Measurements from ENCODE around the gene UNC13B.

Gene UNC13B

GRCh38 chr9:35294556-35294955 lies 132.7 kb downstream of the UNC13B start:
- H3K36me3 Mint-ChIP-seq: no peaks in the 10 kb centered on the region
- no peak overlapping the region for H3K27ac Mint-ChIP-seq
- H3K27me3 Mint-ChIP-seq: peaks cover 2% of the 10 kb centered on the region
- H3K4me1 Mint-ChIP-seq (ENCODE audit: low read depth): peaks cover 5% of the 10 kb centered on the region
- no peaks in the 10 kb centered on the region for H3K9me3 Mint-ChIP-seq (ENCODE audit: low read depth)
- H3K4me3 Mint-ChIP-seq: no peak overlapping the region

- Mint-ChIP-seq H3K9me3 (ENCODE audit: low read depth) (no peaks in the 10 kb centered on the region), H3K27ac (no peak overlapping the region), H3K36me3 (no peaks in the 10 kb centered on the region), H3K4me3 (no peak overlapping the region), H3K27me3 (peaks cover 8% of the 10 kb centered on the region), H3K4me1 (ENCODE audit: low read depth) (peaks cover 5% of the 10 kb centered on the region)
Observed at GRCh38 chr9:35295369-35296036, 133.7 kb downstream of the UNC13B start.

- H3K36me3 Mint-ChIP-seq: no peaks in the 10 kb centered on the region
- H3K4me1 Mint-ChIP-seq (ENCODE audit: low read depth): no peaks in the 10 kb centered on the region
Observed at GRCh38 chr9:35303567-35303966, 141.8 kb downstream of the UNC13B start.

GRCh38 chr9:35306283-35306682 lies 144.5 kb downstream of the UNC13B start:
- Mint-ChIP-seq H3K4me3 (no peak overlapping the region), H3K4me1 (ENCODE audit: low read depth) (no peaks in the 10 kb centered on the region), H3K36me3 (no peaks in the 10 kb centered on the region), H3K9me3 (ENCODE audit: low read depth) (no peaks in the 10 kb centered on the region), H3K27me3 (peaks cover 41% of the 10 kb centered on the region), H3K27ac (no peak overlapping the region)

More at GRCh38 chr9:35303567-35303966, 141.8 kb downstream of the UNC13B start:
- peaks cover 47% of the 10 kb centered on the region for H3K27me3 Mint-ChIP-seq
- H3K27ac Mint-ChIP-seq: no peak overlapping the region
- no peaks in the 10 kb centered on the region for H3K9me3 Mint-ChIP-seq (ENCODE audit: low read depth)
- H3K4me3 Mint-ChIP-seq: no peak overlapping the region

GRCh38 chr9:35308316-35308715 lies 146.5 kb downstream of the UNC13B start:
- H3K27ac Mint-ChIP-seq: no peak overlapping the region
- no peaks in the 10 kb centered on the region for H3K9me3 Mint-ChIP-seq (ENCODE audit: low read depth)
- H3K4me1 Mint-ChIP-seq (ENCODE audit: low read depth): no peaks in the 10 kb centered on the region
- no peaks in the 10 kb centered on the region for H3K36me3 Mint-ChIP-seq
- H3K27me3 Mint-ChIP-seq: peaks cover 30% of the 10 kb centered on the region
- H3K4me3 Mint-ChIP-seq: no peak overlapping the region

GRCh38 chr9:35311891-35312639 lies 150.3 kb downstream of the UNC13B start:
- no peaks in the 10 kb centered on the region for H3K36me3 Mint-ChIP-seq
- H3K4me3 Mint-ChIP-seq: no peak overlapping the region
- H3K9me3 Mint-ChIP-seq (ENCODE audit: low read depth): no peaks in the 10 kb centered on the region
- no peak overlapping the region for H3K27ac Mint-ChIP-seq
- H3K4me1 Mint-ChIP-seq (ENCODE audit: low read depth): no peaks in the 10 kb centered on the region
- H3K27me3 Mint-ChIP-seq: peaks cover 6% of the 10 kb centered on the region

GRCh38 chr9:35313460-35313859 lies 151.7 kb downstream of the UNC13B start:
- Mint-ChIP-seq H3K36me3 (peaks cover 2% of the 10 kb centered on the region), H3K27me3 (peaks cover 2% of the 10 kb centered on the region), H3K4me1 (ENCODE audit: low read depth) (no peaks in the 10 kb centered on the region), H3K27ac (no peak overlapping the region), H3K9me3 (ENCODE audit: low read depth) (peaks cover 5% of the 10 kb centered on the region), H3K4me3 (no peak overlapping the region)

- Mint-ChIP-seq H3K4me1 (ENCODE audit: low read depth) (no peaks in the 10 kb centered on the region), H3K27me3 (peaks cover 2% of the 10 kb centered on the region), H3K4me3 (no peak overlapping the region), H3K9me3 (ENCODE audit: low read depth) (peaks cover 6% of the 10 kb centered on the region), H3K36me3 (peaks cover 2% of the 10 kb centered on the region), H3K27ac (no peak overlapping the region)
Observed at GRCh38 chr9:35313916-35314315, 152.1 kb downstream of the UNC13B start.

- no peak overlapping the region for H3K4me3 Mint-ChIP-seq
Observed at GRCh38 chr9:35318741-35319140, 156.9 kb downstream of the UNC13B start.

GRCh38 chr9:35322075-35322885 lies 160.5 kb downstream of the UNC13B start:
- Mint-ChIP-seq H3K4me1 (ENCODE audit: low read depth) (no peaks in the 10 kb centered on the region), H3K27ac (no peak overlapping the region), H3K36me3 (peaks cover 2% of the 10 kb centered on the region), H3K4me3 (no peak overlapping the region), H3K9me3 (ENCODE audit: low read depth) (peaks cover 6% of the 10 kb centered on the region), H3K27me3 (peaks cover 4% of the 10 kb centered on the region)

More at GRCh38 chr9:35318741-35319140, 156.9 kb downstream of the UNC13B start:
- no peak overlapping the region for H3K27ac Mint-ChIP-seq
- no peaks in the 10 kb centered on the region for H3K4me1 Mint-ChIP-seq (ENCODE audit: low read depth)
- H3K36me3 Mint-ChIP-seq: peaks cover 2% of the 10 kb centered on the region
- H3K9me3 Mint-ChIP-seq (ENCODE audit: low read depth): peaks cover 6% of the 10 kb centered on the region
- peaks cover 2% of the 10 kb centered on the region for H3K27me3 Mint-ChIP-seq

GRCh38 chr9:35324966-35325365 lies 163.2 kb downstream of the UNC13B start:
- peaks cover 6% of the 10 kb centered on the region for H3K27me3 Mint-ChIP-seq
- no peak overlapping the region for H3K27ac Mint-ChIP-seq
- no peaks in the 10 kb centered on the region for H3K9me3 Mint-ChIP-seq (ENCODE audit: low read depth)
- no peaks in the 10 kb centered on the region for H3K36me3 Mint-ChIP-seq
- H3K4me3 Mint-ChIP-seq: no peak overlapping the region
- no peaks in the 10 kb centered on the region for H3K4me1 Mint-ChIP-seq (ENCODE audit: low read depth)

GRCh38 chr9:35333551-35333950 lies 171.7 kb downstream of the UNC13B start:
- Mint-ChIP-seq H3K9me3 (ENCODE audit: low read depth) (no peaks in the 10 kb centered on the region), H3K27ac (no peak overlapping the region)

GRCh38 chr9:35335164-35335563 lies 173.4 kb downstream of the UNC13B start:
- Mint-ChIP-seq H3K27ac (no peak overlapping the region), H3K4me1 (ENCODE audit: low read depth) (no peaks in the 10 kb centered on the region), H3K9me3 (ENCODE audit: low read depth) (no peaks in the 10 kb centered on the region), H3K27me3 (peaks cover 2% of the 10 kb centered on the region), H3K4me3 (no peak overlapping the region), H3K36me3 (no peaks in the 10 kb centered on the region)

More at GRCh38 chr9:35333551-35333950, 171.7 kb downstream of the UNC13B start:
- H3K4me3 Mint-ChIP-seq: no peak overlapping the region
- no peaks in the 10 kb centered on the region for H3K36me3 Mint-ChIP-seq
- H3K27me3 Mint-ChIP-seq: peaks cover 5% of the 10 kb centered on the region
- H3K4me1 Mint-ChIP-seq (ENCODE audit: low read depth): no peaks in the 10 kb centered on the region

GRCh38 chr9:35338086-35338485 lies 176.3 kb downstream of the UNC13B start:
- Mint-ChIP-seq H3K27me3 (peaks cover 10% of the 10 kb centered on the region), H3K9me3 (ENCODE audit: low read depth) (no peaks in the 10 kb centered on the region), H3K4me3 (no peak overlapping the region), H3K4me1 (ENCODE audit: low read depth) (no peaks in the 10 kb centered on the region), H3K27ac (no peak overlapping the region), H3K36me3 (no peaks in the 10 kb centered on the region)
